ENCODE data around the gene CCDC60.

GRCh38 chr12:119501052-119501451 is 166.5 kb downstream of the CCDC60 start:
- TF ChIP-seq CTCF (conservative IDR thresholded peaks at IDR 0.05; ENCODE audit: low read depth, low read length) = no peak
- no peak for TF ChIP-seq EZH2 (IDR thresholded peaks at IDR 0.05; ENCODE audit: borderline replicate concordance, low read depth, low read length, poor library complexity, severe bottlenecking)

Measured in A673 (cell line).